ENCODE results near the gene PIK3C2B. TPM values are rescaled to one million over a fixed set of nuclear protein-coding genes. Genes with fewer than 3 reads are reported as not detected.
"Not testable (repeated sequence)": the region's sequence is repeated elsewhere in the genome, so short reads cannot be mapped to it uniquely, and the experiment has no call there.

Gene PIK3C2B
- total RNA-seq, 1 donor from 2014 or later, result 129 TPM

DNA sequence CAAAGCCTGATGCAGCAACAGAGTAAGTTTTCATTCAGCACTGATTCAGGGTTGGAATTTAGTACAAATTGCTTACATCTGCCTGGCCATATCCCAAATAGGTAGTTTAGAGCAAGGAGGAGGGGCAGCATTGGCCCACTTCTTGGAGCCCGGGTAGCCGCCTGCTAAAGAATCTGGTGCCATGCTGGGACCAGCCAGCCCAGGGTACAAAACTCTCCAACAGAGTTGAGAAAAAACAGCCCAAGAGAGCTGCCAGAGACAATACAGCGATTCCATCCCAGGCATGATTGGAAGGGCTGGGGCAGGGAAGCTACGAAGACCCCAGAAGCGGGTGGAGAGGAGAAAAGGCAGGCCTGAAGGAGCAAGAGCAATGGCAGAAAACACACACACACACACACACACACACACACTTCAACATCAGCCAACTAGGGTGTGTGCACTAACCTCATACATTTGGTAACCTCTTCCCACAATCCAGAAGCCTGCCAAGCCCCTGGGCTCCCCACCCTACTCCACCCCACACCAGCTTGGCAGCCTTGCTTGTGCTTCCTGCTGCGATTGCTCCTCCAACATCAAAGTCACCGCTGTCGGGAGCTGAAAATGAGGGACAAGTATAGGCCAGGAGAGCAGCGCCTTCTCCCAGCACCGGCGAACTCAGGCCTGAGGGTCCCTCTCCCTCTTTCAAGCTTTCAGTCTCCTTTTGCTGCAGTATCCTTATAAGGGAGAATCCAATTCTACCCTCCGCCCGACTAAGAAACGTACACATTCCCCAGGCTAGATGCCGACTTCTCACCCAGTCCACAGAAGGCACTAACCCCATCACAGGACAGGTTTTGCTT is 1.2 kb downstream of the PIK3C2B start:
- Histone ChIP-seq H3K4me1 (peaks cover 4 to 24% of the 10 kb centered on the region in 2 donors), H3K9me3 (no peaks in the 10 kb centered on the region), H3K27me3 (no peaks in the 10 kb centered on the region), H3K36me3 (no peaks in the 10 kb centered on the region), H3K4me3 (peak overlapping the region; percentile 93 to 96), H3K27ac (peak overlapping the region; percentile 84 to 90)
- TF ChIP-seq, protein P1, sequence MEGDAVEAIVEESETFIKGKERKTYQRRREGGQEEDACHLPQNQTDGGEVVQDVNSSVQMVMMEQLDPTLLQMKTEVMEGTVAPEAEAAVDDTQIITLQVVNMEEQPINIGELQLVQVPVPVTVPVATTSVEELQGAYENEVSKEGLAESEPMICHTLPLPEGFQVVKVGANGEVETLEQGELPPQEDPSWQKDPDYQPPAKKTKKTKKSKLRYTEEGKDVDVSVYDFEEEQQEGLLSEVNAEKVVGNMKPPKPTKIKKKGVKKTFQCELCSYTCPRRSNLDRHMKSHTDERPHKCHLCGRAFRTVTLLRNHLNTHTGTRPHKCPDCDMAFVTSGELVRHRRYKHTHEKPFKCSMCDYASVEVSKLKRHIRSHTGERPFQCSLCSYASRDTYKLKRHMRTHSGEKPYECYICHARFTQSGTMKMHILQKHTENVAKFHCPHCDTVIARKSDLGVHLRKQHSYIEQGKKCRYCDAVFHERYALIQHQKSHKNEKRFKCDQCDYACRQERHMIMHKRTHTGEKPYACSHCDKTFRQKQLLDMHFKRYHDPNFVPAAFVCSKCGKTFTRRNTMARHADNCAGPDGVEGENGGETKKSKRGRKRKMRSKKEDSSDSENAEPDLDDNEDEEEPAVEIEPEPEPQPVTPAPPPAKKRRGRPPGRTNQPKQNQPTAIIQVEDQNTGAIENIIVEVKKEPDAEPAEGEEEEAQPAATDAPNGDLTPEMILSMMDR (IDR thresholded peaks at IDR 0.05), result no peak
- intact Hi-C loops (cut with DNase I), result no loop called here
- DNase-seq (ENCODE audit: low spot score in 2 of 2), result peak in 1 of 2 donors; percentile 82

DNA sequence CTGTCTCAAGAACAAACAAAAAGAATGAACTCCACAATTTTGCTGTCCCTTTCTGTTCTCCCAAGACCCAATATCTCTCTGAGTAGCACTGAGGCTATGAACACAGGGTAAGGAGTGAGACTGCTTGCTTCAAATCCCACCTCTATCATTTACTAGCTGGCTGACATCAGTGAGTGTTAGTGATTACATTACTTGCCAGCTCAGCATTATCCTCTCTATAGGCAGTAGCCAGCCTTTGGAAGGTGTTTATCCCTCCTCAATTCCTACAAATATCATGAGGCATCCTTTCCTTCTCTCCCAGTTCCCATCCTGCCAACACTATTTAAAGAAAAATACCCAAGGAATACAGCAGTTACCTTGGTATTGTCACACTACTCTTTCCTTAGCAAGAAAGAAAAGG is 3.0 kb downstream of the PIK3C2B start:
- Histone ChIP-seq H3K4me1 (peaks cover 4 to 24% of the 10 kb centered on the region in 2 donors), H3K4me3 (peak overlapping the region in 1 of 2 donors; percentile 12), H3K27me3 (no peaks in the 10 kb centered on the region), H3K9me3 (no peaks in the 10 kb centered on the region), H3K36me3 (no peaks in the 10 kb centered on the region), H3K27ac (peak overlapping the region; percentile 84 to 90)
- DNase-seq (ENCODE audit: low spot score in 2 of 2), result no peak
- intact Hi-C loops (cut with DNase I), result no loop called here
- TF ChIP-seq, protein P1 (IDR thresholded peaks at IDR 0.05), result no peak

DNA sequence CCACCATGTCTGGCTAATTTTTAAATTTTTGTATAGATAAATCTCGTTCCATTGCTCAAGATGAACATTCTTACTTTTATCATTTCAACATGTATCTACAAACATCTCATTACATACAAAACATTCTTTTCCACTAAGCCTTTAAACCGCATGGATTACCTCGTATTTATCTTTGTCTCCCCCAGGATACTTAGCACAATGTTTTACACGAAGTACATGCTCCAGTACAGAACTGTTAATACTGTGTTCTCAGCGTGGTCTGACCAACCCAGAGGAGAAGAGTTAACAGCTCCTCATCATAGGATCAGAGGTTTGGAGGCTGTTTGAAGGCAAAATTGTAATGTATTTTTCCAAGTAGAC is 7.4 kb downstream of the PIK3C2B start:
- intact Hi-C loops (cut with DNase I), result no loop called here
- H3K36me3 ChIP-seq, result no peaks in the 10 kb centered on the region
- TF ChIP-seq, protein P1 (IDR thresholded peaks at IDR 0.05), result no peak

DNA sequence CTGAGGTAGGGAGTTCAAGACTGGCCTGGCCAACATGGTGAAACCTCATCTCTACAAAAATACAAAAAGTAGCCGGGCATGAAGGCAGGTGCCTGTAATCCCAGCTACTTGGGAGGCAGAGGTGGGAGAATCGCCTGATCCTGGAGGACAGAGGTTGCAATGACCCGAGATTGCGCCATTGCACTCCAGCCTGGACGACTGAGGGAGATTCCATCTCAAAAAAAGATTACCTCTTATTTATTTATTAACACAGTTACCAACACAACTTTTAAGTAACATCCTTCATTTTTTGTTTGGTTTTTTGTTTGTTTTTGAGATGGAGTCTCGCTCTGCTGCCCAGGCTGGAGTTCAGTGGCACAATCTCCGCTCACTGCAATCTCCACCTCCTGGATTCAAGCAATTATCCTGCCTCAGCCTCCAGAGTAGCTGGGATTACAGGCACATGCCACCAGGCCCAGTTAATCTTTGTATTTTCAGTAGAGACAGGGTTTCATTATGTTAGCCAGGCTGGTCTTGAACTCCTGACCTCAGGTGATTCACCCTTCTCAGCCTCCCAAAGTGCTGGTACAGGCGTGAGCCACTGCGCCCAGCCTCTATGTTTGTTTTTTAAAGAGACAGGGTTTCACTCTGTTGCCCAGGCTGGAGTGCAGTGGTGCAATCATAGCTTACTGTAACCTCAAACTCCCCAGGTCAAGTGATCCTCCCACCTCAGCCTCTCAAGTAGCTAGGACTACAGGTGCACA is 7.9 kb downstream of the PIK3C2B start:
- intact Hi-C loops (cut with DNase I); H3K27me3 ChIP-seq; H3K27ac ChIP-seq; H3K4me3 ChIP-seq; H3K9me3 ChIP-seq; H3K36me3 ChIP-seq; DNase-seq (ENCODE audit: low spot score in 2 of 2): not testable (repeated sequence)
- peaks cover 0 to 18% of the 10 kb centered on the region in 2 donors for H3K4me1 ChIP-seq

More for the DNA sequence above, 7.4 kb downstream of the PIK3C2B start:
- no peaks in the 10 kb centered on the region for H3K9me3 ChIP-seq
- no peak overlapping the region for H3K27ac ChIP-seq
- H3K27me3 ChIP-seq, result no peaks in the 10 kb centered on the region
- no peak for DNase-seq (ENCODE audit: low spot score in 2 of 2)
- H3K4me1 ChIP-seq, result peaks cover 0 to 14% of the 10 kb centered on the region in 2 donors
- no peak overlapping the region for H3K4me3 ChIP-seq

DNA sequence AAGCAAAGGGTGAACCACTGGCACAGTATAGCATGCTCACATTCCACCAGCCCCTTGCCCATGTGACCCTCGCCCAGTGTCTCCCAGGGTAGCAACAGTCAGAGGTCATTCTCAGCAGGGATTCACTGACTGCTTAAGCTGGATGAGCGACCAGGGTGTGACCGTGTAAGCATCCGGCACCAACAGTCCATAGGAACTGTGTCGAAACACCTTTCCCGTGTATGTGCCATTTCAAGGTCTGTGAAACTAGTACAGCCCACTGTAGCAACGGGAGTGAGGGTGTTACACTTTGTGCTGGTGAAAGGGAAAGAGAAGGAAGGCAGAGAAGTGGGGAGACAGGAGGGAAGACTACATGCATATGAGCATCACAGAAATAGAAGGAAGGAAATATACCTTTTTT is 10.8 kb downstream of the PIK3C2B start:
- no peak for DNase-seq (ENCODE audit: low spot score in 2 of 2)
- Histone ChIP-seq H3K9me3 (no peaks in the 10 kb centered on the region), H3K4me3 (no peak overlapping the region), H3K27ac (no peak overlapping the region), H3K36me3 (no peaks in the 10 kb centered on the region), H3K4me1 (peaks cover 13 to 33% of the 10 kb centered on the region in 2 donors), H3K27me3 (no peaks in the 10 kb centered on the region)
- TF ChIP-seq, protein P1 (IDR thresholded peaks at IDR 0.05), result no peak
- intact Hi-C loops (cut with DNase I), result no loop called here

DNA sequence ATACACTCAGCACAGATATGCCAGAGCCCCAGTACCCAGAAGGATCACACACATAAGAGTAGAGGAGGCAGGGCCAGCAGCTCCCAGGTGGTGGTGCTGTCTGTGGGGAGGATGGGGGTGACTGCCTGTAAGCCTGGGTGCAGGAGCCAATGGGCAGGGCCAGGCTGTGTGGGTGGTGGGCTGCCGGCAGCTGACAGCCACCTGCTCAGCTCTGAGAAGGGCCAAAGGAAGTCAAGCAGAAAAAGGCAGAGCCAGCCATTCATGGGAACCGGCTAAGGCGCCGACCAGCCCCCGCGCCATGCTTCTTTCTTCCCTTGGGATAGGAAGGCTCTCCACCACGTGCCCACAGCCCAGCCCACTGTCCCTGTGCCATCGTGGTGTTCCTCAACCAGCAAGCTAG is 14.1 kb downstream of the PIK3C2B start:
- H3K4me3 ChIP-seq, result no peak overlapping the region
- H3K27ac ChIP-seq, result peak overlapping the region in 1 of 2 donors; percentile 59
- H3K4me1 ChIP-seq, result peaks cover 28 to 55% of the 10 kb centered on the region in 2 donors
- H3K36me3 ChIP-seq, result no peaks in the 10 kb centered on the region
- H3K9me3 ChIP-seq, result no peaks in the 10 kb centered on the region
- DNase-seq (ENCODE audit: low spot score in 2 of 2), result no peak
- no peaks in the 10 kb centered on the region for H3K27me3 ChIP-seq
- TF ChIP-seq, protein P1 (IDR thresholded peaks at IDR 0.05), result no peak
- intact Hi-C loops (cut with DNase I), result no loop called here
